Measurements from ENCODE around the gene MEPCE.

Gene MEPCE

GRCh38 chr7:100483090-100483721 is 53.6 kb downstream of the MEPCE start:
- no peak for DNase-seq (ENCODE audit: low read depth, low spot score)

Data from smooth muscle cell of the brain vasculature (primary cell).